ENCODE data around the gene PNPLA7. TPM values are rescaled to one million over a fixed set of nuclear protein-coding genes. Genes with fewer than 3 reads are reported as not detected.

The PNPLA7 gene
- polyA plus RNA-seq, 1 of the 3 experiments (the other 2 are of a cell fraction) = 0.99 TPM

GRCh38 chr9:137462396-137462985, 87.7 kb downstream of the PNPLA7 start:
- POLR2A ChIA-PET = no interaction called here
- Histone ChIP-seq H3K4me2 (no peak overlapping the region), H3K79me2 (ENCODE audit: insufficient read depth) (peaks cover 10% of the 10 kb centered on the region; the same call in 1 of the 2 replicates), H3F3A (replicated peaks; ENCODE audit: insufficient read depth) (no peaks in the 10 kb centered on the region), H3K9me2 (no peaks in the 10 kb centered on the region), H3K36me3 (replicated peaks in 1 of 2; ENCODE audit: control insufficient read depth in 1 of 2, insufficient read depth in 2 of 2, low read length in 1 of 2) (no peaks in the 10 kb centered on the region), H3K9me3 (no peaks in the 10 kb centered on the region), H3K9ac (no peak overlapping the region), H3K27ac (ENCODE audit: low read depth in 2 of 2, low read length in 1 of 2) (no peak overlapping the region), H4K20me1 (ENCODE audit: insufficient read depth) (peaks cover 6% of the 10 kb centered on the region), H2AFZ (ENCODE audit: low read depth) (no peak overlapping the region), H3K27me3 (ENCODE audit: insufficient read depth) (no peaks in the 10 kb centered on the region), H3K4me1 (ENCODE audit: control insufficient read depth in 1 of 2, insufficient read depth in 2 of 2, low read depth in 1 of 2, low read length in 1 of 2) (peaks cover 11 to 14% of the 10 kb centered on the region in 2 experiments; a peak in 2 of 4 replicates), H3K4me3 (ENCODE audit: low read depth in 2 of 2, low read length in 1 of 2) (no peak overlapping the region)
- TF ChIP-seq TCF12 (IDR thresholded peaks at IDR 0.05) = no peak
- CTCF ChIA-PET = no interaction called here
- 92% methylated on average over 14 of the region's 25 CpGs for WGBS (ENCODE audit: low lambda C conversion rate)
- no peak for DNase-seq

GRCh38 chr9:137461663-137462395, 88.4 kb downstream of the PNPLA7 start:
- TF ChIP-seq YY1 (IDR thresholded peaks at IDR 0.05; ENCODE audit: low read depth) (no peak), RXRA (IDR thresholded peaks at IDR 0.05; ENCODE audit: borderline replicate concordance, low read depth) (no peak), TEAD4 (IDR thresholded peaks at IDR 0.05; ENCODE audit: borderline replicate concordance, insufficient read depth) (no peak)
- H3K9me2 ChIP-seq = no peaks in the 10 kb centered on the region
- H3K9ac ChIP-seq = no peak overlapping the region
- H3K9me3 ChIP-seq = no peaks in the 10 kb centered on the region
- H3K4me3 ChIP-seq (ENCODE audit: low read depth in 2 of 2, low read length in 1 of 2) = no peak overlapping the region
- H3K27ac ChIP-seq (ENCODE audit: low read depth in 2 of 2, low read length in 1 of 2) = no peak overlapping the region
- ChIA-PET POLR2A (no interaction called here), CTCF (no interaction called here)
- WGBS (ENCODE audit: low lambda C conversion rate) = 95% methylated on average over 23 of the region's 52 CpGs
- H2AFZ ChIP-seq (ENCODE audit: low read depth) = no peak overlapping the region
- peaks cover 0 to 4% of the 10 kb centered on the region in 2 experiments for H3K36me3 ChIP-seq (replicated peaks in 1 of 2; ENCODE audit: control insufficient read depth in 1 of 2, insufficient read depth in 2 of 2, low read length in 1 of 2)
- no peaks in the 10 kb centered on the region for H3F3A ChIP-seq (replicated peaks; ENCODE audit: insufficient read depth)
- H3K79me2 ChIP-seq (ENCODE audit: insufficient read depth) = peaks cover 10% of the 10 kb centered on the region; the same call in 1 of the 2 replicates
- H4K20me1 ChIP-seq (ENCODE audit: insufficient read depth) = peaks cover 12% of the 10 kb centered on the region
- DNase-seq = no peak
- peaks cover 13 to 21% of the 10 kb centered on the region in 2 experiments; a peak in 3 of 4 replicates for H3K4me1 ChIP-seq (ENCODE audit: control insufficient read depth in 1 of 2, insufficient read depth in 2 of 2, low read depth in 1 of 2, low read length in 1 of 2)
- H3K4me2 ChIP-seq = no peak overlapping the region
- H3K27me3 ChIP-seq (ENCODE audit: insufficient read depth) = no peaks in the 10 kb centered on the region

- Histone ChIP-seq H3K4me2 (no peak overlapping the region), H3K9ac (no peak overlapping the region), H3K9me3 (no peaks in the 10 kb centered on the region), H3K36me3 (replicated peaks in 1 of 2; ENCODE audit: control insufficient read depth in 1 of 2, insufficient read depth in 2 of 2, low read length in 1 of 2) (peaks cover 0 to 8% of the 10 kb centered on the region in 2 experiments), H4K20me1 (ENCODE audit: insufficient read depth) (peaks cover 16% of the 10 kb centered on the region), H3K4me3 (ENCODE audit: low read depth in 2 of 2, low read length in 1 of 2) (no peak overlapping the region), H3K9me2 (no peaks in the 10 kb centered on the region), H3K4me1 (ENCODE audit: control insufficient read depth in 1 of 2, insufficient read depth in 2 of 2, low read depth in 1 of 2, low read length in 1 of 2) (peaks cover 18 to 26% of the 10 kb centered on the region in 2 experiments; a peak in 3 of 4 replicates), H3F3A (replicated peaks; ENCODE audit: insufficient read depth) (no peaks in the 10 kb centered on the region), H3K27ac (ENCODE audit: low read depth in 2 of 2, low read length in 1 of 2) (no peak overlapping the region), H3K27me3 (ENCODE audit: insufficient read depth) (no peaks in the 10 kb centered on the region), H2AFZ (ENCODE audit: low read depth) (no peak overlapping the region), H3K79me2 (ENCODE audit: insufficient read depth) (peaks cover 10% of the 10 kb centered on the region; the same call in 1 of the 2 replicates)
- DNase-seq = no peak
- 90% methylated on average over 13 of the region's 21 CpGs for WGBS (ENCODE audit: low lambda C conversion rate)
- CTCF ChIA-PET = interaction anchor here (1.5 kb wide), 1 partner anchor 16 kb away, joined by 5 read pairs; no protein-coding TSS in a partner anchor
- TF ChIP-seq FOXM1 (IDR thresholded peaks at IDR 0.05; ENCODE audit: low read depth) (no peak), FOXJ3 (CRISPR knock-in tag; IDR thresholded peaks at IDR 0.05) (no peak), RFX5 (IDR thresholded peaks at IDR 0.05; ENCODE audit: low read length) (no peak), MEF2A (IDR thresholded peaks at IDR 0.05; ENCODE audit: borderline replicate concordance, low read depth) (no peak), REST (IDR thresholded peaks at IDR 0.05; ENCODE audit: low read depth, low read length) (no peak), IRF3 (IDR thresholded peaks at IDR 0.05; ENCODE audit: low read depth, low read length) (no peak), SIN3A (IDR thresholded peaks at IDR 0.05; ENCODE audit: borderline replicate concordance, low read depth, low read length) (no peak), MAX (IDR thresholded peaks at IDR 0.05; ENCODE audit: low read depth) (no peak), SMC3 (IDR thresholded peaks at IDR 0.05; ENCODE audit: low read depth, low read length) (no peak), EZH2phosphoT487 (IDR thresholded peaks at IDR 0.05; ENCODE audit: borderline replicate concordance, low read depth) (no peak), JUND (IDR thresholded peaks at IDR 0.05) (no peak), GATA2 (CRISPR knock-in tag; IDR thresholded peaks at IDR 0.05) (no peak), RXRA (IDR thresholded peaks at IDR 0.05; ENCODE audit: borderline replicate concordance, low read depth) (no peak)
- POLR2A ChIA-PET = no interaction called here
These were observed 88.9 kb downstream of the PNPLA7 start for GRCh38 chr9:137461316-137461662.

All from SK-N-SH (cell line).